ENCODE data around the gene RPP14. TPM values are rescaled to one million over a fixed set of nuclear protein-coding genes. Genes with fewer than 3 reads are reported as not detected.

Gene RPP14
- polyA plus RNA-seq, 6 donors from 2014 or later = 4.5 to 8.7 (median 6.9) TPM

- DNase-seq (no peak), ATAC-seq (ENCODE audit: low read depth in 2 of 2) (no peak)
- Mint-ChIP-seq H3K4me3 (no peak overlapping the region), H3K36me3 (peaks cover 0 to 12% of the 10 kb centered on the region in 2 donors), H3K9me3 (peaks cover 0 to 10% (median 8%) of the 10 kb centered on the region in 7 donors), H3K27me3 (peaks cover 0 to 21% (median 9%) of the 10 kb centered on the region in 3 donors), H3K4me1 (peaks cover 0 to 2% (median 0%) of the 10 kb centered on the region in 3 donors), H3K27ac (peak overlapping the region in 1 of 6 donors; percentile 84)
These were observed 7.9 kb upstream of the RPP14 start for GRCh38 chr3:58298190-58298589.

- Mint-ChIP-seq H3K27me3 (peaks cover 0 to 25% (median 9%) of the 10 kb centered on the region in 3 donors), H3K4me3 (no peak overlapping the region), H3K27ac (peak overlapping the region in 2 of 6 donors; percentile 47 to 56), H3K36me3 (peaks cover 0 to 12% of the 10 kb centered on the region in 2 donors), H3K4me1 (peaks cover 0 to 2% (median 0%) of the 10 kb centered on the region in 3 donors), H3K9me3 (peaks cover 0 to 10% (median 8%) of the 10 kb centered on the region in 7 donors)
- no peak for DNase-seq
- ATAC-seq (ENCODE audit: low read depth in 2 of 2) = no peak
These were observed 7.0 kb upstream of the RPP14 start for GRCh38 chr3:58299075-58299474.

- peaks cover 0 to 12% of the 10 kb centered on the region in 2 donors for H3K36me3 Mint-ChIP-seq
- H3K27me3 Mint-ChIP-seq = peaks cover 0 to 25% (median 9%) of the 10 kb centered on the region in 3 donors
- no peak overlapping the region for H3K4me3 Mint-ChIP-seq
- H3K9me3 Mint-ChIP-seq = peaks cover 0 to 10% (median 8%) of the 10 kb centered on the region in 7 donors
- peaks cover 0 to 3% (median 0%) of the 10 kb centered on the region in 3 donors for H3K4me1 Mint-ChIP-seq
- ATAC-seq (ENCODE audit: low read depth in 2 of 2) (no peak), DNase-seq (peak; percentile 20)
- peak overlapping the region in 2 of 6 donors; percentile 21 to 53 for H3K27ac Mint-ChIP-seq
These were observed 6.1 kb upstream of the RPP14 start for GRCh38 chr3:58299839-58300516.

- peaks cover 20 to 44% (median 33%) of the 10 kb centered on the region in 3 donors for H3K4me1 Mint-ChIP-seq
- H3K9me3 Mint-ChIP-seq = peaks cover 0 to 4% (median 0%) of the 10 kb centered on the region in 7 donors
- H3K4me3 Mint-ChIP-seq = peak overlapping the region; percentile 92 to 99 (median 98)
- H3K27me3 Mint-ChIP-seq = peaks cover 0 to 9% (median 0%) of the 10 kb centered on the region in 3 donors
- peak overlapping the region in 5 of 6 donors; percentile 99 to 100 (median 100) for H3K27ac Mint-ChIP-seq
- ATAC-seq (ENCODE audit: low read depth in 2 of 2) (peak in 1 of 2 donors; percentile 6), DNase-seq (peak; percentile 46)
- peaks cover 10 to 13% of the 10 kb centered on the region in 2 donors for H3K36me3 Mint-ChIP-seq
These were observed 1.7 kb downstream of the RPP14 start for GRCh38 chr3:58307639-58308215.

- Mint-ChIP-seq H3K36me3 (peaks cover 10 to 13% of the 10 kb centered on the region in 2 donors), H3K4me1 (peaks cover 23 to 48% (median 33%) of the 10 kb centered on the region in 3 donors), H3K9me3 (peaks cover 0 to 4% (median 0%) of the 10 kb centered on the region in 7 donors), H3K27ac (peak overlapping the region in 2 of 6 donors; percentile 8 to 84), H3K4me3 (peak overlapping the region in 3 of 8 donors; percentile 16 to 96 (median 35)), H3K27me3 (peaks cover 0 to 4% (median 0%) of the 10 kb centered on the region in 3 donors)
- DNase-seq = no peak
- no peak for ATAC-seq (ENCODE audit: low read depth in 2 of 2)
These were observed 2.7 kb downstream of the RPP14 start for GRCh38 chr3:58308728-58309127.

GRCh38 chr3:58317811-58318210 is 11.8 kb downstream of the RPP14 start:
- DNase-seq (no peak), ATAC-seq (ENCODE audit: low read depth in 2 of 2) (no peak)
- Mint-ChIP-seq H3K36me3 (peaks cover 5 to 8% of the 10 kb centered on the region in 2 donors), H3K4me1 (peaks cover 13 to 18% (median 15%) of the 10 kb centered on the region in 3 donors), H3K9me3 (no peaks in the 10 kb centered on the region), H3K27ac (no peak overlapping the region), H3K27me3 (no peaks in the 10 kb centered on the region), H3K4me3 (no peak overlapping the region)

- Mint-ChIP-seq H3K27me3 (no peaks in the 10 kb centered on the region), H3K4me1 (peaks cover 18 to 43% (median 41%) of the 10 kb centered on the region in 3 donors), H3K4me3 (no peak overlapping the region), H3K36me3 (no peaks in the 10 kb centered on the region), H3K27ac (peak overlapping the region in 1 of 6 donors; percentile 15), H3K9me3 (no peaks in the 10 kb centered on the region)
- DNase-seq = no peak
- no peak for ATAC-seq (ENCODE audit: low read depth in 2 of 2)
These were observed 15.7 kb downstream of the RPP14 start for GRCh38 chr3:58321791-58322190.

GRCh38 chr3:58322793-58323192 is 16.7 kb downstream of the RPP14 start:
- H3K27ac Mint-ChIP-seq = peak overlapping the region in 1 of 6 donors; percentile 50

GRCh38 chr3:58323529-58324390 is 17.7 kb downstream of the RPP14 start:
- peak overlapping the region in 4 of 6 donors; percentile 47 to 71 (median 60) for H3K27ac Mint-ChIP-seq
- no peaks in the 10 kb centered on the region for H3K9me3 Mint-ChIP-seq
- no peak for ATAC-seq (ENCODE audit: low read depth in 2 of 2)

More at GRCh38 chr3:58322793-58323192, 16.7 kb downstream of the RPP14 start:
- Mint-ChIP-seq H3K4me1 (peaks cover 22 to 43% (median 41%) of the 10 kb centered on the region in 3 donors), H3K36me3 (no peaks in the 10 kb centered on the region), H3K9me3 (no peaks in the 10 kb centered on the region), H3K4me3 (no peak overlapping the region), H3K27me3 (no peaks in the 10 kb centered on the region)
- ATAC-seq (ENCODE audit: low read depth in 2 of 2) = no peak
- no peak for DNase-seq

GRCh38 chr3:58324391-58325390 is 18.6 kb downstream of the RPP14 start:
- Mint-ChIP-seq H3K9me3 (no peaks in the 10 kb centered on the region), H3K4me3 (peak overlapping the region in 1 of 8 donors; percentile 29), H3K27me3 (no peaks in the 10 kb centered on the region), H3K36me3 (no peaks in the 10 kb centered on the region), H3K4me1 (peaks cover 26 to 43% (median 41%) of the 10 kb centered on the region in 3 donors), H3K27ac (peak overlapping the region in 5 of 6 donors; percentile 36 to 71 (median 57))
- peak; percentile 24 to 50 for ATAC-seq (ENCODE audit: low read depth in 2 of 2)
- no peak for DNase-seq

More at GRCh38 chr3:58323529-58324390, 17.7 kb downstream of the RPP14 start:
- no peaks in the 10 kb centered on the region for H3K27me3 Mint-ChIP-seq
- no peak for DNase-seq
- H3K4me1 Mint-ChIP-seq = peaks cover 22 to 43% (median 41%) of the 10 kb centered on the region in 3 donors
- no peaks in the 10 kb centered on the region for H3K36me3 Mint-ChIP-seq
- H3K4me3 Mint-ChIP-seq = no peak overlapping the region

- ATAC-seq (ENCODE audit: low read depth in 2 of 2) (peak in 1 of 2 donors; percentile 28), DNase-seq (no peak)
- H3K4me3 Mint-ChIP-seq = peak overlapping the region in 2 of 8 donors; percentile 24 to 27
- peak overlapping the region in 3 of 6 donors; percentile 14 to 71 (median 59) for H3K27ac Mint-ChIP-seq
- peaks cover 26 to 44% (median 41%) of the 10 kb centered on the region in 3 donors for H3K4me1 Mint-ChIP-seq
- H3K9me3 Mint-ChIP-seq = no peaks in the 10 kb centered on the region
- H3K36me3 Mint-ChIP-seq = no peaks in the 10 kb centered on the region
- H3K27me3 Mint-ChIP-seq = no peaks in the 10 kb centered on the region
These were observed 19.5 kb downstream of the RPP14 start for GRCh38 chr3:58325525-58325992.

Measured in naive B cell (primary cell).